Colonic mucosa (tissue), 4 donors: ENCODE measurements around the gene PDHB. TPM values are rescaled to one million over a fixed set of nuclear protein-coding genes. Genes with fewer than 3 reads are reported as not detected.

Experiments
- DNase-seq: peaks from one replicate; pipeline ENCODE4 v3.0.0-alpha.2; 2020
- H3K27ac ChIP-seq: fragments of 200-600 bp; one replicate; pipeline ENCODE4 v1.8.0; 2021
- H3K27me3 ChIP-seq: fragments of 200-600 bp; one replicate; pipeline ENCODE4 v1.8.0; 2021
- H3K36me3 ChIP-seq: fragments of 200-600 bp; one replicate; pipeline ENCODE4 v1.8.0; 2021
- H3K4me1 ChIP-seq: fragments of 200-600 bp; one replicate; pipeline ENCODE4 v1.8.0; 2021; ENCODE audit warnings: mild to moderate bottlenecking
- H3K4me3 ChIP-seq: fragments of 200-600 bp; one replicate; pipeline ENCODE4 v1.8.0; 2021
- H3K9ac ChIP-seq, 2 donors: one replicate each; pipeline ENCODE4 v1.7.0; 2013; ENCODE audit warnings: control low read depth in 2 of 2, low read depth in 2 of 2, low read length in 2 of 2
- H3K9me3 ChIP-seq: fragments of 200-600 bp; one replicate; pipeline ENCODE4 v1.8.0; 2021
- intact Hi-C: fragments of 100-400 bp; cut with DNase I; formaldehyde crosslinking; loops from one replicate; pipeline ENCODE4 v1.14.1; 2022
- total RNA-seq, 2 donors: library from RNA; stranded (reverse); fragmentation: NEBNext Ultra II Directional in 1 of 2; extraction: Animal tissue kit (Norgen Biotek cat#: 25700) in 1 of 2; gene quantifications; one replicate each; pipeline ENCODE4 v1.2.1, GENCODE V29; 2021
- TF ChIP-seq, protein P1 (sequence below): fragments of 200-600 bp; IDR thresholded peaks from one replicate; pipeline ENCODE4 v1.8.0; 2022; ENCODE audit warnings: antibody characterized with exemption, mild to moderate bottlenecking
- donor health status: healthy.
- donor health status: DM: no; HTN: no; CAD: no.
- donor health status: DM: no; HTN: no; CAD: no.

The PDHB gene
- total RNA-seq, 2 donors from 2014 or later = 66.9 to 87.4 TPM

DNA sequence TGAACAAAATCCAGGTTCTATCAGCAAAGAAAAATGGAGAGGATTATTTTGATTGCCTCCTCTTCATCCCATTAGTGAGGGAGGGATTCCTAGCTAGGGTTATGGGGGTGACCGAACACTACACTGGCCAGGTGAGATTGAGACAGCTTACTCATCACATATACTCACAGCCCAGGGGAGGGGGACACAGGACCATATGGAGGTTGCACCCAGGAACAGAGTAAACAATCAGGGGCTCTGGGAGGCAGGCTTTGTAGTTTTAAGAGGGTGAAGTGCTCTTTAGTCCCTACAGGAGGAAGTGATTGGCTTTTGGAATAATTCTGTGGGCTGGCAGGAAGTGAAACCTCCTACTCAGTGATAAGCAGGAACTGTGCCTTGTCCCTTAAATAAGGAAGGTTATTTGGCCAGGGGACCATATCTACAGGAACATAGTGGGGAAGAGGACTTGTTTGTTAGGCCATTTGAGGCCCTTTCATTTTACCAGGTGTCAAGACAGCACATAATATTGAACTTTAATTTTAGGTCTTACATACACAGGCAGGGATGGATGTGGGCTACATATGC, 40.8 kb upstream of the PDHB start:
- H3K4me3 ChIP-seq = no peak overlapping the region
- TF ChIP-seq, protein P1, sequence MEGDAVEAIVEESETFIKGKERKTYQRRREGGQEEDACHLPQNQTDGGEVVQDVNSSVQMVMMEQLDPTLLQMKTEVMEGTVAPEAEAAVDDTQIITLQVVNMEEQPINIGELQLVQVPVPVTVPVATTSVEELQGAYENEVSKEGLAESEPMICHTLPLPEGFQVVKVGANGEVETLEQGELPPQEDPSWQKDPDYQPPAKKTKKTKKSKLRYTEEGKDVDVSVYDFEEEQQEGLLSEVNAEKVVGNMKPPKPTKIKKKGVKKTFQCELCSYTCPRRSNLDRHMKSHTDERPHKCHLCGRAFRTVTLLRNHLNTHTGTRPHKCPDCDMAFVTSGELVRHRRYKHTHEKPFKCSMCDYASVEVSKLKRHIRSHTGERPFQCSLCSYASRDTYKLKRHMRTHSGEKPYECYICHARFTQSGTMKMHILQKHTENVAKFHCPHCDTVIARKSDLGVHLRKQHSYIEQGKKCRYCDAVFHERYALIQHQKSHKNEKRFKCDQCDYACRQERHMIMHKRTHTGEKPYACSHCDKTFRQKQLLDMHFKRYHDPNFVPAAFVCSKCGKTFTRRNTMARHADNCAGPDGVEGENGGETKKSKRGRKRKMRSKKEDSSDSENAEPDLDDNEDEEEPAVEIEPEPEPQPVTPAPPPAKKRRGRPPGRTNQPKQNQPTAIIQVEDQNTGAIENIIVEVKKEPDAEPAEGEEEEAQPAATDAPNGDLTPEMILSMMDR = no peak
- no peaks in the 10 kb centered on the region for H3K36me3 ChIP-seq
- H3K27me3 ChIP-seq = no peaks in the 10 kb centered on the region
- intact Hi-C loops = no loop called here
- no peak overlapping the region for H3K9ac ChIP-seq
- peaks cover 6% of the 10 kb centered on the region for H3K4me1 ChIP-seq
- no peak overlapping the region for H3K27ac ChIP-seq
- H3K9me3 ChIP-seq = no peaks in the 10 kb centered on the region
- DNase-seq = no peak

- Histone ChIP-seq H3K4me1 (peaks cover 6% of the 10 kb centered on the region), H3K27me3 (no peaks in the 10 kb centered on the region), H3K27ac (no peak overlapping the region), H3K9ac (no peak overlapping the region), H3K36me3 (no peaks in the 10 kb centered on the region), H3K4me3 (no peak overlapping the region), H3K9me3 (no peaks in the 10 kb centered on the region)
- no peak for DNase-seq
- TF ChIP-seq, protein P1 = no peak
- intact Hi-C loops = no loop called here
These were observed 39.6 kb upstream of the PDHB start for GRCh38 chr3:58473275-58473674.

- Histone ChIP-seq H3K4me3 (no peak overlapping the region), H3K4me1 (peaks cover 6% of the 10 kb centered on the region), H3K27ac (peak overlapping the region; percentile 72), H3K36me3 (no peaks in the 10 kb centered on the region), H3K27me3 (no peaks in the 10 kb centered on the region), H3K9ac (peak overlapping the region in 1 of 2 donors; percentile 15), H3K9me3 (no peaks in the 10 kb centered on the region)
- intact Hi-C loops = no loop called here
- peak; percentile 84 for DNase-seq
- TF ChIP-seq, protein P1 = no peak
These were observed 37.6 kb upstream of the PDHB start for GRCh38 chr3:58471025-58471887.

GRCh38 chr3:58470363-58471024, 36.9 kb upstream of the PDHB start:
- Histone ChIP-seq H3K9ac (peak overlapping the region in 1 of 2 donors; percentile 15), H3K9me3 (no peaks in the 10 kb centered on the region), H3K4me3 (no peak overlapping the region), H3K4me1 (peaks cover 6% of the 10 kb centered on the region), H3K27me3 (no peaks in the 10 kb centered on the region), H3K36me3 (no peaks in the 10 kb centered on the region), H3K27ac (peak overlapping the region; percentile 72)
- intact Hi-C loops = no loop called here
- DNase-seq = peak; percentile 54
- TF ChIP-seq, protein P1 = no peak

- Histone ChIP-seq H3K9ac (no peak overlapping the region), H3K27me3 (no peaks in the 10 kb centered on the region), H3K4me3 (no peak overlapping the region), H3K9me3 (no peaks in the 10 kb centered on the region), H3K4me1 (peaks cover 6% of the 10 kb centered on the region), H3K36me3 (no peaks in the 10 kb centered on the region), H3K27ac (no peak overlapping the region)
- DNase-seq = no peak
- TF ChIP-seq, protein P1 = no peak
- intact Hi-C loops = no loop called here
These were observed 35.5 kb upstream of the PDHB start for GRCh38 chr3:58469096-58469495.
